Forelimb muscle (tissue), 1 donor: ENCODE data around the gene HS6ST3. TPM values are rescaled to one million over a fixed set of nuclear protein-coding genes. Genes with fewer than 3 reads are reported as not detected.

ENCODE experiments used
- DNase-seq: peaks from one replicate; pipeline ENCODE4 v3.0.0-alpha.2; 2013; ENCODE audit warnings: low read depth
- polyA plus RNA-seq: library from polyadenylated mRNA; unstranded; fragments of 120-200 nt; gene quantifications from one replicate; pipeline ENCODE4 v1.2.1, GENCODE V29; 2013; ENCODE audit not compliant: insufficient read length

The HS6ST3 gene
- polyA plus RNA-seq, 1 donor: 0.18 TPM

DNA sequence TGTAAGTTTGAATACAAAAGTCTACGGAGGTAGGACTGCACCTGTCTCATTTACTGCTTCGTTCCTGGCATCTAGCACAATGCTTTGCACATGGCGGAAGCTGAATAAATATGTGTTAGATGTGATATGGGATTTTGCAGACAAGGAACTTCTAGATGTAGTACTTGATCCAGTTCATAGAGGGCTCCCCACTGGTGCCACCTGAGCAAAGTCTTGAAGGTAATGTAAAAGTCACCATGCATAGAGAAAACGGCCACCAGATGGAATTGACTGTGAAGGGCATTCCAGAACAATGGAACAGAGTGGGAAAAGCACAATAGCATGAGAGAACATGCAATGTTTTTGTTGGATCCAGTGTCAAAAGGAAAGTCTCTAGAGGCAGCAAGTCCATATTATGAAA lies 209.3 kb downstream of the HS6ST3 start:
- DNase-seq: no peak

DNA sequence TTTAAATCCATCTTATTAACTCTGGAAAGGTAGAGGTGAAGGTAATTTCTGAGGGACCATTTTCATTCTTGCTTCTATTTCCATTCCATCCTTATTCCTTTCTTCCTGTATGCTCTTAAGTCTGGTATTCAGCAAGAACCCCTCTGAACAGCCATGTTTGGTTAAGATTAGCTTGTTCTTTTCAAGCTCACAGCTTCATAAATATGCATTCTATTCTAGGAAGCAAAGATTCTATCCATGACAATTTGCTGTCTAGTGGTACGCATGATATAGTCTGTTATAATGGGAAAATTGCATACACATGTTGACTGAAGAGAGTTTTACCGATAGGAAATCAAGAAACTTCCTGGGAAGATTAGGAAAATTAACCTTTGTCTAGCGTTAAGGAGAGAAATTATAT lies 218.7 kb downstream of the HS6ST3 start:
- DNase-seq: no peak

DNA sequence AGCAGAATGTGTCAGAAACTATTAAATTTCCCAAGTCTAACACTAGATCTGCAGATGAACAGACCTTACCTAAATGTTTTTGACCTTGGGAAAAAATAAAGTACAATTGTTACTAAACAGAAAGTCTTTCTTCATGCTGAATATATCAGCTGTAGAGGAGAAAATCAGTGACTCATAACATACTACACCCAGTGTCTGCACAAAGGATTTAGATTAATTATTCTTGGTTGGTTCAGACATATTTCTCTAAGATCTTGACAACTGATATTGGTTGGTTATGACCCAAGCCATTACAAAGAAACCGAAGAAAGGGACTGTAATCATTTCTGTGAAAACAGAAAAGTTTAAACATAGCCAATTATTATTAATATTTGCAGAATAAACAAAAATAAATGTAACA lies 225.1 kb downstream of the HS6ST3 start:
- DNase-seq: no peak

DNA sequence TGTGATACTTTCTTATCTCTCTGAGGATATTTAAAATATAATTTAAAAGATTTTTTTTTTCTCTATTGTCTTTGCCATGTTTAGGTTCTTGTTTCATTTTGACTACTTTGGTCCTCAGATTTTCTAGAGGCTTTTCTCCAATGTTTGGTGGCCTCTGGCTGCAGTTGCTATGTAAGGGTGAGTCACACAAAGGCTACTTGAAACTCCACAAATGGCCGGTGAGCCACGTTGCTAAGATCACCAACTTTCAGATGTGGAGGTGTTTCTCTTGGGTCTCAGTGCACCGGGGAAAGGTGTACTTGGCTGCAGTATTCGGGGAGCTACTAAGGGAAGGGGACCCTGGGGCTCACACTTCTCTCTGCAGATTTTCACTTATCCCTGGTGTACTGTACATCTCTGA lies 248.1 kb downstream of the HS6ST3 start:
- no peak for DNase-seq

DNA sequence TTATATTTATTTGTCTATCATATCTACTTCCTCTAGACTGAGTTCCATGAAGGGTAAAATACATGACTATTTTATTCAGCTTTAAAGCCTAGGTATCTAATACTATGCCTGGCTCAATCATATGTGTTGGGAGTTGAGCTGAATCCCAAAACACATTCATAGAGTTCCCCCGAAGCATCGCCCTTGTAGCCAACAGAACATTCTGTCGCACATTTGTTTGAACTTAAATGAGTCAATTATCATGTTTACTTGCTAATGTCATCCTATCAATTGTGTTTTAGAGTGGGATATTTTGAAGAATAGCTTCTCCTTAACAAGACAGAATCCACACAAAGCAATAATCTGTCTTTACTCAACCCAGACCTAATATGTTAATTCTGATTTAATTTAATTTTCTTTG lies 252.4 kb downstream of the HS6ST3 start:
- DNase-seq: no peak

DNA sequence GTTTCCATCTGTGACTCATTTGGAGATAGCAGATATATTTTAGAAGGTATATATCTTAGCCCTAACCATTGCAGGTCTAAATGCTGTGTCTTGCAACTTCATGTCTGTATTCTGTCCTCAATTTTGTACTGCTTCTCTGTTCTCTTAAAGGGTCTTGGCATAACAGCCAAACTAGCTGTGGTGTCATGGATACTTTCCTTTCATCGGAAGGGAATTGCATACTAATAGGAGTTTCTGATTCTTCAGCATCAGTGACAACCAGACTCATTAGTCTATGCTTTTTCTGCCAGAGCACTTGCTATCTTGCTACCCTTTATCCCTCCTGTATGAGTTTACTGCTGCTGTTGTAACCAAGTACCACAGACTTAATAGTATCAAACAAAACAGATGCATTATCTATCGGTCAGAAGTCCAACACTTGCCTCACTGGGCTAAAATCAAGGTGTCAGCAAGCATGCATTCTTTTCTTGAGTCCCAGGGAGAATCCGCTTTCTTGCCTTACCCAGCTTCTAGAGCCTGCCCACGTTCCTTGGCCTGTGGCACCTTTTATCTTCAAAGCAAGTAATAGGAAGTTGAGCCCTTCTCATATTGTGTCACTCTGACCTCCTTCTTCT lies 253.1 kb downstream of the HS6ST3 start:
- no peak for DNase-seq

DNA sequence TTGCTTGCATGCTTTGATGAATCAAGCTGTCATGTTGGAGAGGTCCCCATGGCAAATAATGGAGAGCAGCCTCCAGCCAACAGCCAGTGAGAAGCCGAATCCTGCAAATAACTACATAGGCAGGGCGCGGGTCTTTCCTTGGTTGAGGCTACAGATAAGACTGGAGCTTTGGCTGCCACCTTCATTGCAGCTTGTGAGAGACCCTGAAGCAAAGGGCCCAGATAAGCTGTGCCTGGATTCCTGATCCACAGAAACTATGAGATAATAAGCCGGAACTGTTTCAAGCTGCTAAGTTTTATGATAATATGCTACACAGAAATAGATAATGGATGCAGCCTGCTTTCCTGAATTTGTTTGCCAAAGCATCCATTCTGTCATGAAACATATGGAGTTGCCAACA lies 257.0 kb downstream of the HS6ST3 start:
- no peak for DNase-seq

DNA sequence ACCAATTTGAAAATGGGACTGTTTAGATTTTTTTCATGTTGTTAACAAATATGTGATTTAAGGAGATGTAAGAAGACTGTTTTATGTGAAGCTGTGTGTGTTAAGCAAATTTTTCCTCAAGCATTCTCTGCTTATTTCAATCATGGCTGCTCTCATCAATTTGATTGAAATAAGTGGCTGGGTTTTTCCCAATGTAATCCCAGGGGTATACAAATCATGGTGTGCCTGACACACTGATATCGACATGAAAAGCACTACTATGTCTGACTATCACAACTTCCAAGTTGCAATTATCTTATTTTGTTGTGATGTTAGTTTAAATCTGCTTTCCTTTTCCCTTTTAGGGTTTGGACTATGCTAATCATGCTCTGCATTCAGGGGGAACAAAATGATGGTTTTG lies 283.7 kb downstream of the HS6ST3 start:
- no peak for DNase-seq

DNA sequence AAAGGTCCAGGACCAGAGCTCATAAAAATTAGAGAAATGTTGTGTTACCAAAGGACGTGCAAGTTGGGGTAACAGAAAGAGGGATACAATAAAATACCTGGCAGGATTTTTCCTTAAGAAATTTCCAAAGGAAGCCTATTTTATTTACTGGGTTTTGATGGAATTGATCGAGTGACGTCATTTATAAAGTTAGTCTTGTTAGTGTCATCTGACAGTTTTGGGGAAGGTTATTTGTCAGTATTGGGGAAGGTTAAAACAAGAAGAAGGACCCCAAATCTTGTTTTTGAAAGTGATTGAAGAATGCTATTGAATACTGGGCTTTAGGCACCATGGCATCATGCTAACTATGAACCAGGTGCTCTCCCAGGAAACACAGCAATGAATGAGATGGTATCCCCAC lies 287.9 kb downstream of the HS6ST3 start:
- no peak for DNase-seq

DNA sequence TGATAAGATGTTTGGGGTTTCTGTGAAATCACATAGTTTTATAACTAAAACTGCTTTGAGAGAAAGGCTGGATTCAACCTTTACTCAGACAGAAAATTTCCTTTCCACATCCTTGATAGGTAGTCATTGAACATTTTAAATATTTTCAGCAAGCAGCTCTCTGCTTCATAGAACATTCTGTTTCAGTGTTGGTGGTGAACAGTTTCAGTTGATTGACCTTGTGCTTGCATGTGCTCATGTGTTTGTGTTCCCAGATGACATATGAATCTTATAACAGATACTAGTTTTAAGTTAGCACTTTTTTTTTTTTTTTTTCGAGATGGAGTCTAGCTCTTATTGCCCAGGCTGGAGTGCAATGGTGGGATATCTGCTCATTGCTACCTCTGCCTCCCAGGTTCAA lies 290.1 kb downstream of the HS6ST3 start:
- no peak for DNase-seq

DNA sequence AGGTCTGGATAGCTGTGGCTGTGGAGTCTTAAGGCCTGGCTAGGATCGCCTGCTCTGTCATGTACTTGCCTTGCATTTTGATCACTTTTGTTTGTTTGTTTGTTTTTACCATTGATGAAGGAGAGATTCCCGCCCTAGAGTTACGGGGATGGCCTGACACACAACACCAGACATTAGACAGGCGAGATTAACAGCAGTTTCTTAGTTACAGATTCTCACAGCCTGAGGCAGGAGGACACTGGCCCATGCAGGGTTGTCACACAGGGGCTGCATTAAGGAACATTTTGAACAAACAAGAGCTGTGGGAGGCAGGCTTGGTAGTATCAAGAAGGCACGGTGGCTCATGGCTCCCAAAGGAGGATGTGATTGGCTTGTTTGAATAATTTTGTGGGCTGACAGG lies 291.8 kb downstream of the HS6ST3 start:
- DNase-seq: no peak

DNA sequence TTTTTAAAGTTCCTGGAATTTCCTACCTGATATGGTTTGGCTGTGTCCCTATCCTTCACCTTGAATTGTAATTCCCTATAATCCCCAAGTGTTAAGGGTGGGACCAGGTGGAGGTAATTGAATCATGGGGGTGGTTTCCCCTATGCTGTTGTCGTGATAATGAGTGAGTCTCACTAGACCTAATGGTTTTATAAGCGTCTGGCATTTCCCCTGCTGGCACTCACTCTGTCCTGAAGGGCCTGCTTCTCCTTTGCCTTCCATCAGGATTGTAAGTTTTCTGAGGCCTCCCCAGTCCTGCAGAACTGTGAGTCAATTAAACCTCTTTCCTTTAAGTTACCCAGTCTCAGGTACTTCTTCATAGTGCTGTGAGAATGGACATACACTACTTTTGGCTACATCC lies 298.7 kb downstream of the HS6ST3 start:
- DNase-seq: no peak

DNA sequence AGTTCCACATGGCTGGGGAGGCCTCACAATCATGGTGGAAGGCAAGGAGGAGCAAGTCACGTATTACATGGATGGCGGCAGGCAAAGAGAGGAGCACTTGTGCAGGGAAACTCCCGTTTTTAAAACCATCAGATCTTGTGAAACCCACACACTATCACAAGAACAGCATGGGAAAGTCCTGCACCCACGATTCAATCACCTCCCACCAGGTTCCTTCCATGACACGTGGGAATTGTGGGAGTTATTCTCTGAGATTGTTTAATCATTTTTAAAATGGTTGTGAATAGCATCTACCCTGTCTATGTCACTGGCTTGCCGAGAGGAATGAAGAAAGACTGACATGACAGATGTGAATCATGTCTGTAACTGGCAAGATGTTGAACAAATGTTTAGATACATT lies 301.7 kb downstream of the HS6ST3 start:
- DNase-seq: no peak

DNA sequence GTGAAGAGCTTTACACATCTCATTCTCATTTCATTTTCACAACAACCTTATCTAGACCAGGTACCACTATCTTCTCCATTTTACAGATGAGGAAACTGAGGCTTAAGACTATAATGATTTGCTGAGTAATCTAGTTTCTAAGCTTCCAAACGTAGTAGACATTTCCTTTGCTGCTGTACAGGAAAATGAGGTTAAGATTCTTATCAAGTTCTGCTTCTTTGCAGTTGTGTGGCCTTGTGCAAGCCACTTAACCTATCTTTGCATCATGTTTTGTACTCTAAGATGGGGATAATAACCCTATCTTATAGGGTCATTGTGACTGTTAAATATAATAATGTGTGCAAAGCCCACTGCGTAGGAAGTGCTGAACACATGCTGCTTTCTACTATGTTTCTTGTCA lies 307.9 kb downstream of the HS6ST3 start:
- DNase-seq: no peak

DNA sequence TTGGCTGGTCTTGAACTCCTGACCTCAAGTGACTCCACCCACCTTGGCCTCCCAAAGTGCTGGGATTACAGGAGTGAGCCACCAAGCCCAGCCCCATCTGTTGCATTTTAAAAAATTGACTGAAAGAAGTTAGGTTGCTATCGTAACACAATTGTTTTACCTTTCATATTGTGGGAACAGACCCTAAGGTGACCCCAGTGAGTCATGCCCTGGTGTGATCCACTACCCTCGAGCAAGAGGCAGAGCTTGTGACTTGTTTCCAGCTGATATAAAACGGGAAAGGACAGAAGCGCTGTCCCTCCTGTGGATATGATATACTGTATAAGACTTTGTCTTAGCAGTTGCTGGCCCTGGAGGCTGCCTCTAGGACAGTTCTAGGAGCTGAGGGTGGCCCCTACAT lies 308.6 kb downstream of the HS6ST3 start:
- no peak for DNase-seq

DNA sequence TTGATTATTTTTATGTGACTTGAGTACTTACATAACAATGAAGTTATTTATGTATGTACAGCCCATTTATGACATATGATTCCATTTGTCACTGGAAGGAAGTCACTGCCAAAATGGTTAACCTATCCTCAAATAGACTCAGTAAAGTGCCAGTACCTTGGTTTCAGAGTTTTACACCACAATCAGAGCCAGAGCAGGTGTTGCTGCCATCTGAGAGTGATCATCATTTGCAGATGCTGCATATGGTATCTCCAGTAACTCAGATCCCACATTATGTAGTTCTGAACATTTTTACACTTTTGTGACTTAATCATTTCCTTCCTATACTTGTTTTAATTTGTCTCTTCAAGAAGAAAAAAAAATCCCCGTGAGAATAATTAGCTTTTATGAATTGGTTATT lies 313.3 kb downstream of the HS6ST3 start:
- DNase-seq: no peak

DNA sequence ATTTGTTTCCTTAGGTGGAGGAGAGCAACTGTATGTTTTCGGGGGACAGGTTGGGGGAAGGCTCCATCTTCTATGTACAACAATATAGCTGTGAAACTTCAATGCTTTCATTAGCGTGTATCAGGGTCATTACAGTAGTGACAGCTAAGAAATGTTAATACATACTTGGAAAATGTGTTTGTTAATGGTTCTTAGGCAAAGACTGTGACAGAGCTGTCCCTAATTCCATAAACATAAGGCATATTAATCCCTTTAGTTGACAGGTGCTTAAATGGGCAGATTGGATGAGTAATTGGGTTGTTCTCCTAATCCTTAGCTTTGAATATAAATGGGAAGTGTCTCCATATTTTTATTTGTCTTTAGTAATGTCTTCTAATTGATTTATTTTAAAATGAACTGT lies 313.7 kb downstream of the HS6ST3 start:
- no peak for DNase-seq

DNA sequence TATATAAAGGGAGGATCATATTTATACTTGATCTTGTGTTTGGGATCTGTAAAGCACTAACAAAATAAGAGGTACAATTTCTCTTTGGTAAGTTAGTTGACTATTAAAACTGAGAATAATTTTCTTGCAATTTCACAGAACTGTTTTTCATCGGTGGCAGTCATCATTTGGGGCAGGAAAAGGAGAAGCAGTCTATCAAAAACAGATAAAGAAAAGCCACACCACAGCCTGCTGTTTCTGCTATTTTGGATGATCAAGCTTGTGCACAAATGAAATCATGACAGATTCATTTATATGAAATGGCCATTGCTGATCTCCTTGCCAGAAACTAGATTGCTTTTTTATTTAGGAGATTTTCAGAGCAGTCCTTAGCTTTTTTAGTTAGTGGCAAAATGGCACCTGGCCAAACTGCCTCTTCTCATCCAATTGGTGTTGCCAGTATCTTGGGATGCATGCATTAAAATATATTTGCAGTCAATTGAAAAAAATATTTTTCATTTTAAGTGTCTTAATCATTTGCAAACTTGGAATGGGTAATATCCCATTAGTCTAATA lies 326.0 kb downstream of the HS6ST3 start:
- no peak for DNase-seq

DNA sequence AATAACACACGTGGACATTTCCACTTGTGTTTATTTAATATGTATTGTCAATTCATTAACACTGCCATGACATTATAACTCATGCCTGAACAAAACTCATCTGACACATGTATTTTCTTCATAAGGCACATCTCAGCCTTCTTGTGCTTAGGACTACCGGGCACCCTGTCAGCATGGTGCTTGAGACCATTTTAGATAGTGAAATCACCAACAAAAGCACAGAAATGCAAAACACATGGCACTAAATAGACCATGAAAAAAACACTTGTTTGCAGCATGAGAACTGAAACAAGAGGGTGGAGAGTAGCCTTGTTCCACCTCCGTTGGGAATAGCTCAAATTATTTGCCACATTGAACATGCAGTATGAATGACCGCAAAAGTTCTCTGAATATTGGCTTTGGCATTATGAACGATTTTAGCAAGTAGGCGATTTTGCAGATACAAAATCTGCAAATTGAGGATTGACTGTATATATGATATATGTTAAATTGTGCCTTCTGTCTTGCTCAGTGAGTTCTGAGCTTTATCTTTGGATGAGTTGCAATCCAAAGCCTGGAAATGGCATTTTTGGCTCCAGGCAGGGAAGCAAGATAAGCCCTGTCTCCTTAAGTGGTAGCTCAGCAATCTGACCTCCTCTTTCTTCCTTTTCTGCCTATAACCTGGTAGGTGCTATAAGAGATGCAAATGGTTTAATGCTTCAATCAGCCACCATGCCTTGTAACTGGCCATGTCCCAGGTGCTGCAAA lies 328.2 kb downstream of the HS6ST3 start:
- no peak for DNase-seq

DNA sequence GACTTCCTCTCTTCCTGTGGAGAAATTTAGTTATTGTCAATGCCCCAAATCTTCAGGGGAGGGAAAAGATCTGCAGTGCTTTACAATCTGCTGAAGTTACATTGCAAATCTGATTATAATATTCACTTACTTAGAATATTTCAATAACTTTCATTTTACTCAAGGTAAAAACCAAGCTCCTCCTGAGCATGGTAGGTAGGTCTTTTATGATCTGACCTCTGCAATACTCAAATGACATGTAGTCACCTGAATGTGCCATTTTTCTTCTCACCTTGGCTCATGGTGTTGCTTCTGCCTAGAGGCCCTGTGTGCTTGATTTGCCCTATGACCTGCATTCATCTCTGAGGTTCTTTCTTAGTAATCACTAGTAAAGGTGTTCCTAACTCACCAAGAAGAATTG lies 331.4 kb downstream of the HS6ST3 start:
- no peak for DNase-seq

DNA sequence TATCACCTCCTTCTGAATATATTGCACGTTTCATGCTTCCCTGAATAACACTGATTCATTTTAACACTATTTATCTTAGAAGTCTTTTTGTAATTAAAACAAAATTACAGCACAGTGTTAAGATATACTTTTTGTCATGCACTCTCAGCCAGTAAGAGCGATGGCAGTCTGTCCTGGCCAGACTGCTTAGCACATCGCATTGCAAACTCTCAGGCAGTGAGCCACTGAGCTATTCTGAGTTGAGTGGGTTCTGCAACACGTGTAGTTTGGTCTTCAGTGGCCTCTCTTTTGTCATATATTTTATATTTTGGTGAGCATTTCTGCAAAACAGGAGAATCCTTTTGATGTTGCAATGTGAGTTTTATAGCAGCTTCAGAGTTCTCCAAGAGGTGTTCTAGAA lies 332.1 kb downstream of the HS6ST3 start:
- no peak for DNase-seq

DNA sequence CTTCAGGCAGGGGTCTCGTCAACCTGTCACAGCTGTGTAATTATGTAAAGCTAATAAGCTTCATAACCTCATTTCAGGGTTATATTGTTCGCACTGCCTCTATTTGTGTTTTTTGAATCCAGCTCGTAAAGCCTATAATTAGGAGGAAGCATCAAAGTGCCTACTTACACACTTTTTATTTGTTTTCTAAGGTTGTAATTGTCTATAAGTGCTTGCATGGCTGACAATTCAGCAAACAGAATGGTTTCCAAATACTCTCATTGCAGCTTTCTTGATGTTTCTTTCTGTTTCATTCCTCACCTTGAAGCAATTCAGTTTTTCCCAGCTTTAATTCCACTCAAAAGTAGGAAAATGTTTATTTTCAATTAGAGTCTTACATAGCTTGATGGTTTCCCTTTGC lies 336.3 kb downstream of the HS6ST3 start:
- no peak for DNase-seq

DNA sequence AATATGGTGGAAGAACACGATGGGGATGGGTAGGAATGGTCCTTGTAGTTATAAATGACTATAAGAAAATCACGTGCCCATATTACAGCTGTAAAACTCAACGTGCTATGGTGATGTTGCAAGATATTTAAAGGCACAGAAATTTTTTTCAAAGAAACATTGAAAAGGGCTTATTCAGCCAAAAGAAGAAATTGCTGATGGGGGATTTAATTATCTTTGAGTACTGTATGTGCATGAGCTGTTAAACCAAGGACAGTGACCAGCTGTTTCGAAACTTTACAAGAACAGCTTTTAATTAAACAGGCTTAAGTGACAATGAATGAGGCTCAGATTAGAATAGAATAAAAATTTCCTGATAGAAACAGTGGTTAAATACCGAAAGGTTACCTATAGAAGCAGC lies 339.0 kb downstream of the HS6ST3 start:
- DNase-seq: no peak
